Measurements from ENCODE around the gene MTHFD2. TPM values are rescaled to one million over a fixed set of nuclear protein-coding genes. Genes with fewer than 3 reads are reported as not detected.

Gene MTHFD2
- total and polyA plus RNA-seq, 2 of the 8 experiments (the other 6 are each of a cell fraction or from before 2014, with no cell fraction given), result 99.5 to 291 TPM

- DNase-seq (ENCODE audit: low read depth in 1 of 2, low spot score in 2 of 2) (no peak), FAIRE-seq (no peak)
- peak overlapping the region; percentile 84 to 99 (median 98) for H3K9ac ChIP-seq (replicated peaks in 1 of 4; ENCODE audit: extremely low read depth in 1 of 4, low read depth in 3 of 4, low read length in 3 of 4)
- H2AFZ ChIP-seq (ENCODE audit: low read length), result no peak overlapping the region
- no peaks in the 10 kb centered on the region for H3K27me3 ChIP-seq (replicated peaks in 1 of 4; ENCODE audit: control insufficient read depth in 3 of 4, extremely low read depth in 1 of 4, insufficient read depth in 3 of 4, low read length in 3 of 4)
- peak overlapping the region; percentile 55; the same call in 1 of the 2 replicates for H2BK5ac ChIP-seq (ENCODE audit: low read depth, low read length)
- no peak overlapping the region for H2BK120ac ChIP-seq (replicated peaks; ENCODE audit: low read depth, low read length)
- no peak overlapping the region for H2BK15ac ChIP-seq (ENCODE audit: low read length)
- H3K9me3 ChIP-seq (ENCODE audit: insufficient read depth in 2 of 2, low read depth in 1 of 2, low read length in 1 of 2), result no peaks in the 10 kb centered on the region
- H3K79me2 ChIP-seq (ENCODE audit: control insufficient read depth in 1 of 2, insufficient read depth in 2 of 2, low read length in 2 of 2), result peaks cover 47 to 65% of the 10 kb centered on the region in 2 experiments
- peak overlapping the region; percentile 98 to 100 for H3K4me2 ChIP-seq (ENCODE audit: insufficient read depth in 1 of 2, low read depth in 2 of 2, low read length in 2 of 2)
- H4K20me1 ChIP-seq (replicated peaks in 1 of 2; ENCODE audit: control insufficient read depth in 1 of 2, insufficient read depth in 2 of 2, low read length in 2 of 2), result peaks cover 24 to 31% of the 10 kb centered on the region in 2 experiments
- POLR2A ChIA-PET (ENCODE audit: partially characterized antibody), result interaction anchor here (0.7 to 72.1 kb wide), 10 partner anchors 9 to 371 kb away, joined by 3 to 2699 read pairs (median 8); partner anchors contain the start of genes BOLA3, MOB1A, MTHFD2 and STAMBP
- H3K18ac ChIP-seq (ENCODE audit: extremely low read depth, low read length), result no peak overlapping the region
- no peak overlapping the region for H4K8ac ChIP-seq (ENCODE audit: extremely low read depth, insufficient read depth, low read length)
- 9% methylated on average over 8 of the region's 8 CpGs; no CpG with 5 or more reads in 1 of the 2 experiments for WGBS, 2 experiments (ENCODE audit: extremely low coverage in 1 of 2, insufficient coverage in 1 of 2, insufficient read length in 1 of 2, insufficient replicate concordance in 2 of 2, low coverage in 1 of 2, low lambda C conversion rate in 2 of 2, missing lambda C conversion rate in 1 of 2)
- H3K79me1 ChIP-seq (ENCODE audit: low read depth, low read length), result peaks cover 6% of the 10 kb centered on the region
- peak overlapping the region; percentile 85 to 98 (median 89) for H3K4me3 ChIP-seq (ENCODE audit: extremely low read depth in 1 of 4, insufficient read depth in 2 of 4, low read depth in 3 of 4, low read length in 4 of 4)
- H4K91ac ChIP-seq (replicated peaks; ENCODE audit: insufficient read length, low read length), result no peak overlapping the region
- no peak overlapping the region for H2AK5ac ChIP-seq (ENCODE audit: low read depth, low read length)
- H3K4me1 ChIP-seq (replicated peaks in 1 of 4; ENCODE audit: control insufficient read depth in 3 of 4, insufficient read depth in 4 of 4, low read length in 3 of 4), result peaks cover 0 to 12% (median 10%) of the 10 kb centered on the region in 4 experiments; a peak in 6 of 7 replicates
- no peak overlapping the region for H3K4ac ChIP-seq (replicated peaks; ENCODE audit: insufficient read length, low read depth, low read length)
- H3K27ac ChIP-seq (ENCODE audit: low read depth, low read length), result peak overlapping the region; percentile 97; the same call in 1 of the 2 replicates
- no peak overlapping the region for H2BK12ac ChIP-seq (ENCODE audit: low read depth, low read length)
- no peak overlapping the region for H3K23ac ChIP-seq (ENCODE audit: insufficient read length)
- no peak overlapping the region for H3K14ac ChIP-seq (ENCODE audit: insufficient read length)
- H2BK20ac ChIP-seq (ENCODE audit: low read length), result no peak overlapping the region
- no peak overlapping the region for H3K56ac ChIP-seq (replicated peaks; ENCODE audit: insufficient read length, low read depth, low read length)
- peaks cover 0 to 43% (median 3%) of the 10 kb centered on the region in 4 experiments; a peak in 4 of 8 replicates for H3K36me3 ChIP-seq (ENCODE audit: control insufficient read depth in 2 of 4, insufficient read depth in 4 of 4, low read length in 3 of 4)
- CTCF ChIA-PET (ENCODE audit: partially characterized antibody), result interaction anchor here (0.8 to 2.9 kb wide), 6 partner anchors 9 to 218 kb away, joined by 3 to 23 read pairs (median 7); partner anchors contain the start of genes BOLA3 and MOB1A
- H3K23me2 ChIP-seq (ENCODE audit: low read depth, low read length), result peaks cover 8% of the 10 kb centered on the region
- no peak overlapping the region for H4K5ac ChIP-seq (ENCODE audit: insufficient read length, low read depth, low read length)
- TF ChIP-seq POLR2A (IDR thresholded peaks at IDR 0.05; ENCODE audit: control extremely low read depth in 1 of 2, low read depth in 2 of 2, low read length in 2 of 2) (peak in 1 of 2 experiments; percentile 89; a peak in 2 of 3 replicates), FOSL1 (IDR thresholded peaks at IDR 0.05; ENCODE audit: insufficient read depth, low read depth, low read length) (no peak), ZNF274 (IDR thresholded peaks at IDR 0.05; ENCODE audit: borderline replicate concordance, extremely low read depth, low read length) (no peak), CHD1 (IDR thresholded peaks at IDR 0.05; ENCODE audit: low read depth, low read length) (no peak), POU5F1 (IDR thresholded peaks at IDR 0.05; ENCODE audit: low read depth, low read length) (no peak), SP1 (IDR thresholded peaks at IDR 0.05; ENCODE audit: low read depth, low read length) (no peak), POLR2AphosphoS5 (IDR thresholded peaks at IDR 0.05; ENCODE audit: low read depth, low read length) (peak; percentile 88), EP300 (IDR thresholded peaks at IDR 0.05; ENCODE audit: borderline replicate concordance in 1 of 2, low read depth in 2 of 2, low read length in 2 of 2) (no peak), RNF2 (IDR thresholded peaks at IDR 0.05; ENCODE audit: borderline replicate concordance, low read depth, low read length, missing control alignments, poor library complexity, severe bottlenecking) (no peak), NRF1 (IDR thresholded peaks at IDR 0.05; ENCODE audit: low read depth, low read length) (no peak), YY1 (IDR thresholded peaks at IDR 0.05; ENCODE audit: low read depth, low read length) (no peak), SAP30 (IDR thresholded peaks at IDR 0.05; ENCODE audit: insufficient read depth, insufficient replicate concordance, low read length) (no peak)
Measured at GRCh38 chr2:74199871-74200305, 1.5 kb downstream of the MTHFD2 start.
